ENCODE data around the gene SPA17. TPM values are rescaled to one million over a fixed set of nuclear protein-coding genes. Genes with fewer than 3 reads are reported as not detected.
A peak's percentile ranks its signal among the peaks of the same experiment; 100 is the strongest.

The SPA17 gene
- total RNA-seq, 2 donors from 2014 or later, result 1.3 to 2.8 TPM

DNA sequence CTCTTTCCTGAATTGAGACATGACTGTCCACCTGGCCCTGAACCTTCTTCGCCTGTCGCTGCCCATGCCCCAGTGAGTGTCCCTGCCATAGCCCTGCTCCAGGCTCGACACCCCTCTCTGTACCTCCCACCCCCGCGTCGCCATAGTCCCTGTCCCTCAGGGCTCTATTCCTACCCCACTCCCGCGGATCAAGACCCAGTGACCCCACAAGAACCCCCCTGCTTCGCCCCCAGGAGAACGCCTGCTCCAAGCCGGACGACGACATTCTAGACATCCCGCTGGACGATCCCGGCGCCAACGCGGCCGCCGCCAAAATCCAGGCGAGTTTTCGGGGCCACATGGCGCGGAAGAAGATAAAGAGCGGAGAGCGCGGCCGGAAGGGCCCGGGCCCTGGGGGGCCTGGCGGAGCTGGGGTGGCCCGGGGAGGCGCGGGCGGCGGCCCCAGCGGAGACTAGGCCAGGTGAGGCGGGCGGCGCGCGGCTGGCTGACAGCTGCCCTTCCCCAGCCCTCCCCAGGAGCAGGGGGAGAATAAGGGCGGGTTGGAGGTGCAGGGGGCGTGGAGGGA lies 71.6 kb downstream of the SPA17 start:
- ATAC-seq (replicated peaks), result no peak
- H3K4me3 Mint-ChIP-seq, result peak overlapping the region; percentile 83
- no peaks in the 10 kb centered on the region for H3K36me3 Mint-ChIP-seq (ENCODE audit: low read depth)
- no peaks in the 10 kb centered on the region for H3K9me3 Mint-ChIP-seq
- H3K27ac Mint-ChIP-seq, result no peak overlapping the region
- H3K4me1 Mint-ChIP-seq, result peaks cover 6% of the 10 kb centered on the region
- H3K27me3 Mint-ChIP-seq, result no peaks in the 10 kb centered on the region

DNA sequence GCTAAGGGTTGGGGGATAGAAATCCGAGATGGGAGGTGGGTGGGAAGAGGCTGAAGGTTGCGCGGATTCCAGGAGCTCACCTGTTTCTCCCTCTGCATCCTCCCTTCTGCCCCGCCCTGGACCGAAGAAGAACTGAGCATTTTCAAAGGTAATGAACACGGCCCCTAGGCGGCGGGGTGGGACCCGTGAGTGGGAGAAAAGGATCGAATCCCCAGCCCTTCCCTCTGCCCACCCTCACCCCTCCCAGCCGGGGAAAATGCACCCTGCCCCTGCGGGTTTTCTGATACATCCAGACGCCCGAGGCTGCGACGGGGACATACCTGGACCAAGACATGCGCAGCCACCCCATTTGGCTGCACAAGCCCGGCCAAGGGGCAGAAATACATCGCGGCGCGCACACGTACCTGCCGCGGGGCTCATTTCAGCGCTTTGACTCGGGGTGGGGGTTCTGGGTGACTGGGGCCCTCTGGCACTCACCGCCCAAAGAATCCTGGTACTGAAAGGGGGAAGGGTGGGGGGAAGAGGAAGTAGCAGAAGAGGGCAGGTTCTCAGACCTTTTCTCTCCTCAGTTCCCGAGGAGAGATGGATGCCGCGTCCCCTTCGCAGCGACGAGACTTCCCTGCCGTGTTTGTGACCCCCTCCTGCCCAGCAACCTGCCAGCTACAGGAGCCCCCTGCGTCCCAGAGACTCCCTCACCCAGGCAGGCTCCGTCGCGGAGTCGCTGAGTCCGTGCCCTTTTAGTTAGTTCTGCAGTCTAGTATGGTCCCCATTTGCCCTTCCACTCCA lies 72.3 kb downstream of the SPA17 start:
- ATAC-seq (replicated peaks), result peak; percentile 19
- H3K27me3 Mint-ChIP-seq, result no peaks in the 10 kb centered on the region

DNA sequence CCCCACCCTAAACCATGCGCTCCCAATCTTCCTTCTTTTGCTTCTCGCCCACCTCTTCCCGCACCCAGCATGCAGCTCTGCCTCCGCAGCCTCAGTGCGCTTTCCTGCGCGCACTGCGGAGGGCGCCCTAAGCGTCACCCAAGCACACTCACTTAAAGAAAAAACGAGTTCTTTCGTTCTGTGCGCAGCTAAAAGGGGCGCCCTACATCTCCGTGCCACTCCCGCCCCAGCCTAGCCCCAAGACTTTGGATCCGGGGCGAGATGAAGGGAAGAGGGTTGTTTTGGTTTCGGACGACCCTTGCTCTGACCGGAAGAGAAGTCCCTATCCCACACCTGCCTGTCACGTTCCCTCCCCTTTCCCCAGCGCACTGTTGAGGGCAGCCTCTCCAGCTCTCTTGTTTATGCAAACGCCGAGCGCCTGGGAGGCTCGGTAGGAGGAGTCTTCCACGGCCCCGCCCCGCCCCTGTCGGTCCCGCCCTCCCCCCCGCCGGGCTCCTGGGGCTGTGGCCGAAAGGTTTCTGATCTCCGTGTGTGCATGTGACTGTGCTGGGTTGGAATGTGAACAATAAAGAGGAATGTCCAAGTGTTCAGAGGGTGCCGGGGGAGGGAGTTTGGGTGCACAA lies 73.0 kb downstream of the SPA17 start:
- H3K27me3 Mint-ChIP-seq, result no peaks in the 10 kb centered on the region
- no peaks in the 10 kb centered on the region for H3K9me3 Mint-ChIP-seq
- H3K4me1 Mint-ChIP-seq, result no peaks in the 10 kb centered on the region
- H3K27ac Mint-ChIP-seq, result peak overlapping the region; percentile 69
- peak; percentile 93 for ATAC-seq (replicated peaks)
- H3K36me3 Mint-ChIP-seq (ENCODE audit: low read depth), result no peaks in the 10 kb centered on the region
- peak overlapping the region; percentile 83 for H3K4me3 Mint-ChIP-seq

More for the DNA sequence above, 72.3 kb downstream of the SPA17 start:
- peak overlapping the region; percentile 83 for H3K4me3 Mint-ChIP-seq
- peak overlapping the region; percentile 69 for H3K27ac Mint-ChIP-seq
- H3K9me3 Mint-ChIP-seq, result no peaks in the 10 kb centered on the region
- H3K4me1 Mint-ChIP-seq, result no peaks in the 10 kb centered on the region
- no peaks in the 10 kb centered on the region for H3K36me3 Mint-ChIP-seq (ENCODE audit: low read depth)

Other genes starting within 250 kb of the SPA17 start
- not detected for gene OR8B4, start 249.0 kb upstream of the SPA17 start, total RNA-seq
- not detected for gene OR8B8, start 228.2 kb upstream of the SPA17 start, total RNA-seq
- not detected for gene OR8B12, start 130.2 kb upstream of the SPA17 start, total RNA-seq
- not detected for gene OR8A1, start 103.9 kb upstream of the SPA17 start, total RNA-seq
- gene PANX3, start 62.5 kb upstream of the SPA17 start, total RNA-seq, result not detected
- gene TBRG1, start 51.0 kb upstream of the SPA17 start, total RNA-seq, result 10 to 100 TPM; 28.8 to 30.0 TPM
- 10 to 100 TPM in 1 of 2 donors, 1 to 10 TPM in 1; 7.5 to 10.5 TPM for gene SIAE, start 165 bp upstream of the SPA17 start, total RNA-seq
- gene NRGN, start 66.0 kb downstream of the SPA17 start, total RNA-seq, result 1 to 10 TPM; 7.3 to 8.0 TPM
- not detected for gene VSIG2, start 78.4 kb downstream of the SPA17 start, total RNA-seq
- gene ESAM, start 88.4 kb downstream of the SPA17 start, total RNA-seq, result under 1 TPM; 0.50 to 0.84 TPM
- gene MSANTD2, start 126.5 kb downstream of the SPA17 start, total RNA-seq, result 10 to 100 TPM in 1 of 2 donors, 1 to 10 TPM in 1; 6.9 to 10.6 TPM
- 1 to 10 TPM; 8.1 TPM for gene ROBO3, start 191.5 kb downstream of the SPA17 start, total RNA-seq
- gene ROBO4, start 224.0 kb downstream of the SPA17 start, total RNA-seq, result not detected
- not detected for gene HEPN1, start 245.3 kb downstream of the SPA17 start, total RNA-seq

Data from activated T-helper 17 cell treated with anti-CD3 and anti-CD28 coated beads, Interleukin-2, amount 50 U/mL, for 72 hours (primary cell).